IPS-NIHi7 (cell line): ENCODE results near the gene CHRNA9.

Experiments used
- DNase-seq: peaks from one replicate; pipeline ENCODE4 v3.0.0; 2012; ENCODE audit warnings: mixed read lengths; ENCODE audit errors: extremely low spot score

CHRNA9 gene

GRCh38 chr4:40340030-40340429, 4.9 kb downstream of the CHRNA9 start:
- no peak for DNase-seq

- no peak for DNase-seq
Measured at GRCh38 chr4:40347472-40347871, 12.3 kb downstream of the CHRNA9 start.

DNA sequence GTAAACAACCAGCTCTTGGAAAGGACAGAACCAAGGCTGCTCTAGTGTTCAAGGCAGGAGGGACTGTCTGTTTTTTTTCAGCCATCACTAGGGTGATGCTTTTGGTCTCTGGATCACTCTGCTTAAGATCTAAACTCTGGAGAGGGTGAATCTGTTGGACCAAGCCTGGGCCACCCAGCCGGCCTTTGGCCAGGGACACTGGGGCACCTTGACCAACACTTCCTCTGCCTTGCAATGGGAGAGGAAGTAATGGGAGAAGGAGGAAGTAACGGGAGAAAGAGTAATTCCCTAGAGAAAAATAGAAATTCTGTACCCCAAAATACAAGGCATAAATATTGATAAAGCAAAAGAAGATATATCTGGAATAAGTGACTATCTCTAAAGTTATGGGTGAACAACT, 12.9 kb downstream of the CHRNA9 start:
- no peak for DNase-seq

- DNase-seq = no peak
Measured at GRCh38 chr4:40349561-40350198, 14.5 kb downstream of the CHRNA9 start.

DNA sequence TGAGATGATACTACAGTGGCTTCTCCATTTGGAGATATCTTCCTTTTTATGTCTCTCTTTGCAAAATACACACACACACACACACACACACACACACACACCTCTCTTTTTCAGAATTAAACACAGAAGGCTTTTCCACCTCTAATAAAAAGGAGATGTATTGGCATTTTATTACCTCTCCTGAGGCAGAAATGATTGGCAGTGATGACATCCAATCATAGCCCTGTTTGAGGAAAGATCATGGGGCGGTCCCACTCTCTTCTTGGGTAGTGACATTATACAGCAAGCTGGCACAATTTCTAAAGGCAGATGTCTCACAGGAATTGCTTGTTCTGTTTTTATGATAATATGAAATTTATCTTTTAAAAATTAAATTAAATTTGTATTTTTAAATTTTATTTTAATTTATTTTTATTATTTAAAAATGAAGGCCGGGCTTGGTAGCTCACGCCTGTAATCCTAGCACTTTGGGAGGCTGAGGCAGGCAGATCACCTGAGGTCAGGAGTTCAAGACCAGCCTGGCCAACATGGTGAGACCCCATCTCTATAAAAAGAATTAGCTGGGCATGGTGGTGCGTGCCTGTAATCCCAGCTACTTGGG, 15.6 kb downstream of the CHRNA9 start:
- no peak for DNase-seq

DNA sequence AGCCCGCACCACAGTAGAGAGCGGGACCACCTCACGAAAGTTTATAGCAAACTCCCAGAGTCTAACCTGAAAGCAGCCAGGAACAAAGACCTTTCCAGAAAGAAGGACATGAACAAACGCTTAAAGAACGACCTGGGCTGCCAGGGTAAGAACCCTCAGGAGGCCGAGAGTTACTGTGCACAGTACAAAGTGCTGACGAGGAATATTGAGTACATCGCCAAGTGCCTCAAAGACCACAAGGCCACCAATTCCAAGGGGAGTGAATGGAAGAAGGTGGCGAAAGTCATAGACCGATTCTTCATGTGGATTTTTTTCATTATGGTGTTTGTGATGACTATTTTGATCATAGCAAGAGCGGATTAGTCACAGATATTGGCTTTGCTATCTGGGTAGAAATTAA, 19.0 kb downstream of the CHRNA9 start:
- no peak for DNase-seq

DNA sequence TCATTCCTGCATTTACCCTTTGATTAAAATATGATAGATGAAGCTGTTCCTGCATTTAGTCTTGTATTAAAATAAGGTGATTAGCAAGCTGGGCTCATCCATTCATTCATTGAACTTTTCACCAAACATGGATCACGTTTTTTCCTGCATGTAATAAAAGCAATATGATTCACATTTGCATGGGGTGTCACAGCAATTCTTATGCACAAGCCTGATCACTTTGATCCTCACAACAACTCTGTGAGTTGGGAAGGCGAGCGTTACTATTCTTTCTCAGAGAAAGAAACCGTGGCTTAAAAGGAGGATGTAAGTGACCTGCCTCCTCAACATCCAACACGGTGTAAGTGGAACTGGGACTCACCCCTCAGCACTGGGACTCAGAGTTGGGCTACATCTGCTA, 20.0 kb downstream of the CHRNA9 start:
- DNase-seq = no peak

DNA sequence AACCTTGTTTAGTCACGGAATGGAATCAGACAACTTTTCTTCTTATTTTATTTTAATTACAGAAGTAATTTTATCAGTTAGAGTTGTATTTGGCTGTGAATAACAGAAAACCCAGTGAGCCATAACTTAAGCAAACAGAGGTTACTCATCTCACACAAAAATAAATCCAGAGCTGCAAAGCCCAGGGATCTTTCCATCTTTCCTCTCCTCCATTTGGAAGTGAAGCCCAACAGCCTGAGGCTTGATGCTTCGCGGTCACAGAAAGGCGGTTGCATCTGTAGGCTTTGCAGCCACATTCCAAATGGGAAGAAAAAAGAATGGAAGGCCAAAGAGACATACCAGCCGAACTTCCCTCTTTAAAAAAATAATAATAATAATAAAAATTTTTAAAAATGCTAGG, 22.6 kb downstream of the CHRNA9 start:
- no peak for DNase-seq

DNA sequence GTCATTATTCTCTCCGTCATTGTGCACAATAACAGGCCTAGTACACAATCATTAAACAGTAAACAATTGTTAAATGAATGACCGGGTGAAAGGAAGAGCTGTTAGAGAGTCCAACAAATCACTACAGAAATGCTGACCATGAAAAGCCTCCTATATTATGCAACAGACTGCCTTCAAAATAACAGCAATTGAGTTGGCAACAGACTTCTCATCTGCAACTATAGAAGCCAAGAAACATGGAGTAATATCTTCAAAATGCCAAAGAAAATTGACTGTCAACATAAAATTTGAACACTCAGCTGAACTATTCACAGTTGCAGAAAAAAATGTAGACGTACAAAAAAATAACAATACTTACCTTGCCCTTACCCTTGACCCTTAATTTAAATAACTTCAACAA, 26.2 kb downstream of the CHRNA9 start:
- no peak for DNase-seq

GRCh38 chr4:40363382-40363920, 28.3 kb downstream of the CHRNA9 start:
- no peak for DNase-seq

DNA sequence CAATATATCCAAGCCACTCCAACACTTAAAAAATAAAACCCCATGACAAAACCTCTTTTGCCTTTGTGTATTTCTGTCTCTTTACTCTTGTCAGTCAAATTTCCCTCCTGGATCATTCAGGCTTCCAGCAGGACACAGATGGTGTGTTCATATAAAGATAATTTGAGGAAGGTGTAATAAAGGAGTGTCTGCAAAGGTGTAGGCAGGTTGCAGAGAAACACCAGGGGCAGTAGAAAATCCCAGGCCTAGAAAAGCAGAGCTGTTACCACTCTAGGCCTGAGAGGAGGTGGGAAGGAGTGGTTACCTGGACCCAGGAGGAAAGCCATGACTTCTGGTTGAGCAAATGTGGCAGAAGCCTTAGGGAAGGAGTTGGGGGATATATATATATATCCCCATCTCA, 28.8 kb downstream of the CHRNA9 start:
- no peak for DNase-seq

GRCh38 chr4:40365766-40366165, 30.6 kb downstream of the CHRNA9 start:
- DNase-seq = no peak

DNA sequence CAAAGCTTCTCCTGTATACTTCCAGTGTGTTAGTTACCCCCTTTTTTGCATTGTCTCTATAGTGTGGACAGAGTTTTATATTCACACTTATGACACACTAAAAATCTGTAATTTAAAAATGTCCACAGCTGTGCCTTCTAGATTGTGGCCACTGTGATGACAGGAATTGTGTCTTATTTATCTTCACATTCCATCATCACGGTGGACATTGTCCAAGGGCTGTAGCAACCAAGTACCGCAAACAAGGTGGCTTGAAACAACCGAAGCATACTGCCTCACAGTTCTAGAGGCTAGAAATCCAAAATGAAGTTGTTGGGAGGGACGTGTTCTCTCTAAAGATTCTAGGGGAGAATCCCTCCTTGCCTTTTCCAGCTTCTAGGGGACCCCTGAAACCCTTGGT, 32.3 kb downstream of the CHRNA9 start:
- DNase-seq = no peak

DNA sequence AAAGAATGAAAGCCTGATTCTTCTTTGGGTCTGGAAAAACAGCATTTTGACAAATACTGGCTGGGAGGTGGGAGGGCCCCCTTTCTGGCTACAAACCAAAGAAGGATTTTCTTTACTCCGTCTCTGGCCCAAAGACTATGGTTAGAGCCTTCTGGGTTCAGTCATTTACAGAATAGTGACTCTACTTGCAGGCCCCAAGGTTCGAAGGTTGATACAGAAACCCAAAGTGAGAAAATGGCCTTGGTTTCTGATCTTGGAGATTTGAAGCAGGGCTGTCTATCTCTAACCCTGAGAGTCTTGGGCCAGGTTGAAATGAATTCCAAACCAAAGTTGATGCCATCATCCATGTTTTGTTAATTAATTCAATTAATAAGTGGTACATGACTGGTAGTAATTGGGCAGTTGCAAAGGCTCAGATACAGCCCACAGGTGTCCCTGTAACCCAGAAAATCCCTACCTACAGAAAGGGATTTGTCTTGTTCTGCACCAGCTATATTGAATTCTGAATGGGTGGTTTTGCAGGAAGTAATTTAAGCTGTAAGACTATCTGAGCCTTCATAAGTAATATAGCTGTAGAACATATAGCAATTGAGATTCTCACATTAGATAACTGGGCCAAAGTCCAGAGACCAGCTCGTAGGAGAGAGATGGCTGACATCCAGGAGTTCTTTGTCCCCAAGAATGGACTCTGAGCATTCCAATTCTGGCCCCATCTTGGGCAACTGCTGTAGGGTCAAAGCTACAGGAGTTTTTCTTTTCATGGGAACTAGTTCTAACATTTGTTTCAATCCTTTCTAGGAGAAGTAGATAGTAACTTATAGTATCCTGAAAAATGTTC, 34.5 kb downstream of the CHRNA9 start:
- no peak for DNase-seq

DNA sequence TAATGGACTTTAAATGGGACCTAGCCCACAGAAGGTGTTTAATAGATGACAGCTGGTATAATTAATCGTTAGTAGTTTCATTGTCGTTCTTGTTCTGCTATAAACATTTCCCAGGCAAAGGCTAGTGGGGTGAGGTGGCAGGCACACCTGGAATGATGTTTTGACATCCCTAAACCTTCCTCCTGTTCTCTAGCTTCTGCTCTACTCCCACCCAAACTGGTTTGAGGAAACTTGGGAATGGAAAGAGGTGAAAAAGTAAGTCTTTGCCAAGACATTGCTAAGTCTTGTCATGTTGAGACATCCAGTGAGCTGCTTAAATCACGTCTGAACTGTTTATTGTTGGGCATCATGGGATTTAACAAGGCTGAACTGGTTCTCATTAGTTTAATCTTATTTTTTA, 37.5 kb downstream of the CHRNA9 start:
- no peak for DNase-seq

DNA sequence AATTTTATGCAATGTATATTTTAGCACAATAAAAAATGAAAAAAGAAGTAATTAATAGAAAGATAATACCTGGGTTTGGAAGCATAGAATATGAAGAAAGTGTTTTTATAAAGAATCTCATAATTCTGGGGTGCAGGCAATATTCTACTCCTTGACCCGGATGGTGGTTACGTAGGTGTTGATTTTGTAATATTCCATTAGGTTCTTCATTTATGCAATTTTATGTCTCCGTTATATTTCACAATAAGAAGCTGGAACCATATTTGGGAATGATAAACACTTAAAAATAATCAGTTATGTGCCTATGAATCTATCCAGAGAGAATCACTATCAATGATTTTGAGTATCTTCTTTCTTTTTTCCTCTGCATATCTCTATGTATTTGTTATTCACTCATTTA, 38.5 kb downstream of the CHRNA9 start:
- DNase-seq = no peak

DNA sequence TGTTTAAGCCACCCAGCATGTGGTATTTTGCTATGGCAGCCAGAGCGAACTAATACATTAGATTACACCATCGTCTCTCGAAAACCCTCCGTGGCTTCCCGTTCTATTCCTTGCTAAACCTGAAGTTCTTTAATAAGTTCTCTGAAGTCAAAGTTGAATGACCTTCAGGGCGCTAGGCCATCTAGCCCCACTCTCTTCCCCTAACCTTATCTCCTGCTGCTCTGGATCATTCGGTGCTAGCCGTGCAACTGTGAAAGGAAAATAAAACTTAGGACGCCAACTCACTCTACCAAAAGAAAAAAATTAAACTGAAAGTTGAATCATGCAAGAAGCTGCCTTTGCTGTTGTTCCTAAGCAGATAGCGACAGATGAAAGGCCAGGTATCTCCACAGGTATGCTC, 40.0 kb downstream of the CHRNA9 start:
- no peak for DNase-seq

DNA sequence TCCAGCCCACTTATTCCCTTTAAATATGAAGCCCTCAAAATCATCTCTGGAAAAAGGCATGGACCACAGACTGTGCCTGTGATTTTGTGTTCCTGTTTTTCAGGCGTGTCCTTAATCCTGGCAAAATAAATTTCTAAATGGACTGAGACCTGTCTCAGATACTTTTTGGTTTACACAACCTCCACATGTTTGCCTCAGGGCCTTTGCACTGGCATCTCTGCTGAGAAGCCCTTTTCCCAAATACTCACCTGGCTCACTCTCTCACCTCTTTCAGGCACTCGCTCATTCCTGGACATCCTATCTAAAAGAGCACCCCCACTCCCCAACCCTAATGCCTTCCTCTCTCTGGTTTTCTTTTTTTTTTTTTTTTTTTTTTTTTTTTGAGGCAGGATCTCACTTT, 40.5 kb downstream of the CHRNA9 start:
- DNase-seq = no peak

DNA sequence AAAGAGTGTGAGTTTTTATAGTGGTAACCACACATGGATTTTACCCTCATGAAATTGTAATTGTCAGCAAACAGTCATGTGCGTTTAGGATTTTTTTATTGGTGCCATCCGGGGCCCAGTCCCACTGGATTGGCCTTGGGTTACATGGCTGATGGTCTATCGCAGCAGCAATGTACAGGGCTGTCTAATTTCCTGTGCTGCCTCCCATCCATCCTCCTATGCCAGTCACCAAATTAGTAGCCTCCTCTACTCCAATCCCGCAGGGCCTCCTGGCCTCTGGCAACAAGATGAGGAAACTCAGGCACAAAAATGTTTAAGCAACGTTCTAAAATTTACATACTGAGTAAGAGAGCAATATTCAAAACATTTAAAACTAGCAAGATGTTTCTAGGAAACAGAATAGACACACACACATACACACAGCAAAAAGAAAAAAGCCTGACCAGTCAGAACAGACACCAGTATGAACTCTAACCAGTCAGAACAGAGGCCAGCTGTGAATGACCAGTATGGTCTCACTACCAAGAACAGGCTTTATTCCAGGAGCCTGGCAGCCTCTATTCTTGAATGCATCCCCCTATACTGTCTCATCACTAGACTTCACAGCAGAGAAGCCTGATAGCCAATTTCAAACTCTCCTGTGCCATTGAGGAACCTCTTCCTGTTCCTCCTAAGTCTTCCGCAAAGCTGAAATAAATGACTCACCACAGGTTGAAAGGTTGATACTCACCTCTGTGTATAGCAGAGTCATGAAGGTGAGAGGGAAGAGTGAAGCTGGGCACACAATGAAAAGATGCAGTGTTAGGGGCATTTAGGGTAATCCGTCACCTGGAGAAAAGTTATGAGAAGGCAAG, 42.6 kb downstream of the CHRNA9 start:
- no peak for DNase-seq

GRCh38 chr4:40378619-40379018, 43.5 kb downstream of the CHRNA9 start:
- DNase-seq = no peak

DNA sequence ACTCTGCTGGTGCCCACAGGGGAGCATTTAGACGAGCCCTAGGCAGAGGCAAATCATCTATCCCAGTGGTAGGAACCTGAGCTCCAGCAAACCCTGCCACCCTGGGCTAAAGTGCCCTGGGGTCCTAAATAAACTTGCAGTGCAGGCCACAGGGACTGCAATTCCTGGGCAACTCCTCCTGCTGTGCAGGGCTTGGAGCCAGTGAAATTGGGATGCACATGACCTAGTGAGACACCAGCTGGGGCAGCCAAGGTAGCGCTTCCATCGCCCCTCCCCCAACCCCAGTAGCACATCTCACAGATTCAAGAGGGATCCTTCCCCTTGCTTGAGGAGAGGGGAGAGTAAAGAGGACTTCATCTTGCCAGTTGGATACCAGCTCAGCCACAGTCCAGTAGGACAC, 44.1 kb downstream of the CHRNA9 start:
- no peak for DNase-seq

DNA sequence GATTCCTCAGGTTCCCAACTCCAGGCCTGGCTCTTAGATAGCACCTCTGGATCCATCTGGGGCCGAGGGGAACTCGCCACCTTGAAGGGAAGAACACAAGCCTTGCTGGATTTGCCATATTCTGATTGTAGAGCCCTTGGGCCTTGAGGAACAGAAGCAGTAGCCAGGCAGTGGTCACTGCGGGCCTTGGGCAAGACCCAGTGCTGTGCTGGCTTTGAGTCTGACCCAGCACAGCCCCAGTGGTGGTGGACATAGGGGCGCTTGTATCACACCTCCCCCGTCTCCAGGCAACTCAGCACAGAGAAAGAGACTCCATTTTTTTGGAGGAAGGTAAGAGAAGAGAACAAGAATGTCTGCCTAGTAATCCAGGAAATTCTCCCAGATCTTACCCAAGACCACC, 45.5 kb downstream of the CHRNA9 start:
- no peak for DNase-seq
